ENCODE data around the gene NEIL3. TPM values are rescaled to one million over a fixed set of nuclear protein-coding genes. Genes with fewer than 3 reads are reported as not detected.

The NEIL3 gene
- polyA plus RNA-seq, 1 donor (not counting 4 experiments of a cell fraction or from before 2014, with no cell fraction given): 7.6 TPM

DNA sequence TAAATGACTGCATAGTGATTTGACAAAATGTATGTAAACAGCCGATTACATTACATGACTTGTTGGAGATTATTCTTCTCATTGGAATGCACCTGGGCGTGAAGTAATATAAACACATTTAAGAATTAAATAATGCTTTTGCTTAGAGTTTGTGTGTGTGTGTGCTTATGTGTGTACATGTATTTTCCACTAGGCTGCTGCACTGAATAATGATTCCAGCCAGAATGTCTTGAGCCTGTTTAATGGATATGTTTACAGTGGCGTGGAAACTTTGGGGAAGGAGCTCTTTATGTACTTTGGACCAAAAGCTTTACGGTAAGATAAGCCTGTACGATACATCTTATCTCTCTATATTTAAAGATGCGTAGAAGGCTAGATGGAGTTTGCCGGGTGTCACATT is 12.6 kb downstream of the NEIL3 start:
- Histone ChIP-seq H2AFZ (ENCODE audit: control insufficient read depth, low read length) (peak overlapping the region; percentile 2), H4K20me1 (ENCODE audit: control insufficient read depth, extremely low read depth, insufficient read depth, low read length) (no peaks in the 10 kb centered on the region), H3K36me3 (ENCODE audit: control insufficient read depth in 2 of 2, extremely low read depth in 1 of 2, insufficient read depth in 2 of 2, low read length in 2 of 2) (no peaks in the 10 kb centered on the region), H3K4me3 (ENCODE audit: control insufficient read depth in 2 of 3, extremely low read depth in 1 of 3, insufficient read depth in 2 of 3, low read depth in 1 of 3, low read length in 3 of 3) (peak overlapping the region in 1 of 3 experiments; percentile 9), H3K27me3 (ENCODE audit: control insufficient read depth, extremely low read depth, insufficient read depth, low read length) (no peaks in the 10 kb centered on the region), H3K4me2 (ENCODE audit: control insufficient read depth, extremely low read depth, insufficient read depth, low read depth, low read length) (peak overlapping the region; percentile 53), H3K9me3 (ENCODE audit: control insufficient read depth, low read depth, low read length) (no peaks in the 10 kb centered on the region), H3K4me1 (ENCODE audit: control insufficient read depth, extremely low read depth, insufficient read depth, low read length) (no peaks in the 10 kb centered on the region), H3K9me1 (ENCODE audit: control insufficient read depth, extremely low read depth, insufficient read depth, low read length) (no peaks in the 10 kb centered on the region), H3K9ac (ENCODE audit: control insufficient read depth, extremely low read depth, insufficient read depth, low read length) (no peak overlapping the region), H3K27ac (ENCODE audit: control insufficient read depth, insufficient read depth, low read length) (peak overlapping the region; percentile 51), H3K79me2 (ENCODE audit: control insufficient read depth, insufficient read depth, low read length) (peaks cover 23% of the 10 kb centered on the region)
- no peak for TF ChIP-seq EZH2 (IDR thresholded peaks at IDR 0.05; ENCODE audit: low read length)
- TF ChIP-seq CTCF (optimal IDR thresholded peaks at IDR 0.05 in 1 of 3, IDR thresholded peaks at IDR 0.05 in 1 of 3, conservative IDR thresholded peaks at IDR 0.05 in 1 of 3; ENCODE audit: extremely low read depth in 1 of 3, insufficient read depth in 2 of 3, low read length in 3 of 3): no peak
- dilution Hi-C loops (cut with MboI; ENCODE audit: extremely low pct_ligation_motif_present, low sequenced_read_pairs): no loop called here
- DNase-seq (ENCODE audit: low read depth, low spot score) (no peak), FAIRE-seq (no peak)

GRCh38 chr4:177322881-177323280 is 13.2 kb downstream of the NEIL3 start:
- Histone ChIP-seq H3K9me3 (ENCODE audit: control insufficient read depth, low read depth, low read length) (no peaks in the 10 kb centered on the region), H3K4me2 (ENCODE audit: control insufficient read depth, extremely low read depth, insufficient read depth, low read depth, low read length) (peak overlapping the region; percentile 53), H3K9ac (ENCODE audit: control insufficient read depth, extremely low read depth, insufficient read depth, low read length) (no peak overlapping the region), H3K4me3 (ENCODE audit: control insufficient read depth in 2 of 3, extremely low read depth in 1 of 3, insufficient read depth in 2 of 3, low read depth in 1 of 3, low read length in 3 of 3) (peak overlapping the region in 1 of 3 experiments; percentile 9), H4K20me1 (ENCODE audit: control insufficient read depth, extremely low read depth, insufficient read depth, low read length) (no peaks in the 10 kb centered on the region), H2AFZ (ENCODE audit: control insufficient read depth, low read length) (no peak overlapping the region), H3K4me1 (ENCODE audit: control insufficient read depth, extremely low read depth, insufficient read depth, low read length) (no peaks in the 10 kb centered on the region), H3K79me2 (ENCODE audit: control insufficient read depth, insufficient read depth, low read length) (peaks cover 26% of the 10 kb centered on the region), H3K27me3 (ENCODE audit: control insufficient read depth, extremely low read depth, insufficient read depth, low read length) (no peaks in the 10 kb centered on the region), H3K27ac (ENCODE audit: control insufficient read depth, insufficient read depth, low read length) (peak overlapping the region; percentile 51), H3K9me1 (ENCODE audit: control insufficient read depth, extremely low read depth, insufficient read depth, low read length) (no peaks in the 10 kb centered on the region), H3K36me3 (ENCODE audit: control insufficient read depth in 2 of 2, extremely low read depth in 1 of 2, insufficient read depth in 2 of 2, low read length in 2 of 2) (no peaks in the 10 kb centered on the region)
- dilution Hi-C loops (cut with MboI; ENCODE audit: extremely low pct_ligation_motif_present, low sequenced_read_pairs): no loop called here
- DNase-seq (ENCODE audit: low read depth, low spot score): no peak
- TF ChIP-seq EZH2 (IDR thresholded peaks at IDR 0.05; ENCODE audit: low read length) (no peak), CTCF (optimal IDR thresholded peaks at IDR 0.05 in 1 of 3, IDR thresholded peaks at IDR 0.05 in 1 of 3, conservative IDR thresholded peaks at IDR 0.05 in 1 of 3; ENCODE audit: extremely low read depth in 1 of 3, insufficient read depth in 2 of 3, low read length in 3 of 3) (no peak)
- FAIRE-seq: no peak

All from keratinocyte (primary cell).